Loucy (cell line): ENCODE results near the gene TMEM119.

Experiments used
- CTCF ChIP-seq: fragments of 200-600 bp; sonication (generic); conservative IDR thresholded peaks from 2 replicates; pipeline ENCODE4 v1.5.1; 2014; ENCODE audit warnings: mild to moderate bottlenecking, antibody characterized with exemption, low read length
- EZH2phosphoT487 ChIP-seq: fragments of 200-600 bp; IDR thresholded peaks from 2 replicates; pipeline ENCODE4 v1.6.1; 2018; ENCODE audit warnings: antibody characterized with exemption, mild to moderate bottlenecking, moderate library complexity, borderline replicate concordance

- TF ChIP-seq CTCF (no peak), EZH2phosphoT487 (no peak)
Measured at GRCh38 chr12:108565976-108566375, 31.9 kb downstream of the TMEM119 start.
